Thoracic aorta (tissue), 2 donors: ENCODE results near the gene ABCD2. TPM values are rescaled to one million over a fixed set of nuclear protein-coding genes. Genes with fewer than 3 reads are reported as not detected.
"Not testable (repeated sequence)": the region's sequence is repeated elsewhere in the genome, so short reads cannot be mapped to it uniquely, and the experiment has no call there.

Experiments
- ATAC-seq: fragments of 150-250 bp; one replicate; pipeline ENCODE4 v1.8.0; 2017; ENCODE audit warnings: low read depth; ENCODE audit not compliant: insufficient number of reproducible peaks, low FRiP score
- DNase-seq: peaks from one replicate; pipeline ENCODE4 v3.0.0-alpha.2; 2020; ENCODE audit warnings: low spot score
- H3K27ac ChIP-seq, 2 donors: fragments of 200-600 bp; sonication (generic); 1 replicate in 1 of 2; 2 replicates in 1 of 2; pipeline ENCODE4 v1.5.1; 2016; ENCODE audit warnings: mild to moderate bottlenecking in 2 of 2, moderate library complexity in 2 of 2
- H3K27me3 ChIP-seq: fragments of 200-600 bp; sonication (generic); replicated peaks from 2 replicates; pipeline ENCODE4 v1.6.0; 2016; ENCODE audit warnings: mild to moderate bottlenecking; ENCODE audit not compliant: insufficient read depth
- H3K36me3 ChIP-seq: fragments of 200-600 bp; sonication (generic); one replicate; pipeline ENCODE4 v1.5.1; 2016
- H3K4me1 ChIP-seq, 2 donors: fragments of 200-600 bp; sonication (generic); 1 replicate in 1 of 2; 2 replicates in 1 of 2; pipeline versions ENCODE4 v1.5.1 to v1.6.0; 2016; ENCODE audit warnings: low read depth in 2 of 2, mild to moderate bottlenecking in 1 of 2; ENCODE audit not compliant: control insufficient read depth in 1 of 2
- H3K4me3 ChIP-seq: fragments of 200-600 bp; sonication (generic); 2 replicates; pipeline ENCODE4 v1.5.1; 2016; ENCODE audit warnings: mild to moderate bottlenecking
- H3K9me3 ChIP-seq: fragments of 200-600 bp; sonication (generic); 2 replicates; pipeline ENCODE4 v1.5.1; 2016
- total RNA-seq, 2 donors: library from RNA; depleted of rRNA; stranded (reverse); fragments of >200 nt; gene quantifications; one replicate each; pipeline versions ENCODE4 v1.1.0 to v1.2.3, GENCODE V29; 2016
- TF ChIP-seq, protein P1 (sequence below): fragments of 200-600 bp; sonication (generic); IDR thresholded peaks from one replicate; pipeline ENCODE4 v1.5.1; 2019; ENCODE audit warnings: antibody characterized with exemption

ABCD2 gene
- total RNA-seq, 2 donors from 2014 or later = 0.71 to 1.1 TPM

DNA sequence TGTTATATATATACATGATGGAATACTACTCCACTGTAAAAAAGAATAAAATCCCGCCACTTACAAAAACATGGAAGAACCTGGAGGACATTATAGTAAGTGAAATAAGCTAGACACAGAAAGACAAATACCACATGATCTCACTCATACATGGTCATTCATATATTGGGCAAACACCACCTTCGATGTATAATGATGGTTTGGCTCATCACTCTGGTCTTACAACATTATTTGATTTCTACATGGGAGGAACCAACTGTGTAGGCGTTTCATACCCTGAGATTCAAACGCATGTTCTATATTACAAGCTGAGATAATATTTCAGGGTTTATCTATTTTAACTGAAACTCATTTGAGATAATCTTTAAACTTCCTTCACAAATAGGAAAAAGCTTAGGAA is 48.3 kb downstream of the ABCD2 start:
- Histone ChIP-seq H3K4me1 (no peaks in the 10 kb centered on the region), H3K27me3 (no peaks in the 10 kb centered on the region), H3K4me3 (no peak overlapping the region), H3K9me3 (peaks cover 8% of the 10 kb centered on the region), H3K27ac (no peak overlapping the region), H3K36me3 (no peaks in the 10 kb centered on the region)
- DNase-seq (no peak), ATAC-seq (no peak)
- TF ChIP-seq, protein P1, sequence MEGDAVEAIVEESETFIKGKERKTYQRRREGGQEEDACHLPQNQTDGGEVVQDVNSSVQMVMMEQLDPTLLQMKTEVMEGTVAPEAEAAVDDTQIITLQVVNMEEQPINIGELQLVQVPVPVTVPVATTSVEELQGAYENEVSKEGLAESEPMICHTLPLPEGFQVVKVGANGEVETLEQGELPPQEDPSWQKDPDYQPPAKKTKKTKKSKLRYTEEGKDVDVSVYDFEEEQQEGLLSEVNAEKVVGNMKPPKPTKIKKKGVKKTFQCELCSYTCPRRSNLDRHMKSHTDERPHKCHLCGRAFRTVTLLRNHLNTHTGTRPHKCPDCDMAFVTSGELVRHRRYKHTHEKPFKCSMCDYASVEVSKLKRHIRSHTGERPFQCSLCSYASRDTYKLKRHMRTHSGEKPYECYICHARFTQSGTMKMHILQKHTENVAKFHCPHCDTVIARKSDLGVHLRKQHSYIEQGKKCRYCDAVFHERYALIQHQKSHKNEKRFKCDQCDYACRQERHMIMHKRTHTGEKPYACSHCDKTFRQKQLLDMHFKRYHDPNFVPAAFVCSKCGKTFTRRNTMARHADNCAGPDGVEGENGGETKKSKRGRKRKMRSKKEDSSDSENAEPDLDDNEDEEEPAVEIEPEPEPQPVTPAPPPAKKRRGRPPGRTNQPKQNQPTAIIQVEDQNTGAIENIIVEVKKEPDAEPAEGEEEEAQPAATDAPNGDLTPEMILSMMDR = no peak

DNA sequence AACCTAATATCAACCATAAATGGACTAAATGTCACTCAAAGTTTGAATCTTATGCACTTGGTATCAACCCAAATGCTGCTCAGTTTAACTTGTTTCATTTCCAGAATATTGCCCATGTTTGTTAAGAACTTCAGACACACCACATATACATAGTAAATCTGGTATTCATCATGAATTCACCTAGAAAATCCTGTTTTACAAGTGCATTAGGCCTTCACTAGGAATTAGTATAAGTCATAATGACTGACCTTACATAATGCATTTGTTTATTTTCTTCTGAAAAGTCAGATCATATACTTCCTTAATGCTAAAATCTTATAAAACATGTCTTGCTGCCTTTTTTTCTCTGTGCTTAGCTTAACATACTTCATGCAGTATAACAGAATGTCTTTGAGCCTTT is 66.1 kb downstream of the ABCD2 start:
- no peak for DNase-seq
- Histone ChIP-seq H3K4me3 (no peak overlapping the region), H3K27ac (no peak overlapping the region), H3K4me1 (no peaks in the 10 kb centered on the region), H3K27me3 (no peaks in the 10 kb centered on the region), H3K36me3 (no peaks in the 10 kb centered on the region), H3K9me3 (peaks cover 4% of the 10 kb centered on the region)
- TF ChIP-seq, protein P1 = no peak
- no peak for ATAC-seq

DNA sequence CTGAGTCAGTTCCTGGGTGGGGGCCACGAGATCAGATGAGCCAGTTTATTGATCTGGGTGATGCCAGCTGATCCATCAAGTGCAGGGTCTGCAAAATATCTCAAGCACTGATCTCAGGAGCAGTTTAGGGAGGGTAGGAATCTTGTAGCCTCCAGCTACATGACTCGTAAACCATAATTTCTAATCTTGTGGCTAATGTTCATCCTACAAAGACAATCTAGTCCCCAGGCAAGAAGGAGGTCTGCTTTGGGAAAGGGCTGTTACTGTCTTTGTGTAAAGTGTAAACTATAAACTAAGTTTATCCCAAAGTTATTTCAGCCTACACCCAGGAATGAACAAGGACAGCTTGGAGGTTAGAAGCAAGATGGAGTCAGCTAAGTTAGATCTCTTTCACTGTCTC is 75.4 kb downstream of the ABCD2 start:
- H3K9me3 ChIP-seq, H3K4me1 ChIP-seq, H3K27me3 ChIP-seq, H3K27ac ChIP-seq, DNase-seq, ATAC-seq, H3K4me3 ChIP-seq, H3K36me3 ChIP-seq: not testable (repeated sequence)

DNA sequence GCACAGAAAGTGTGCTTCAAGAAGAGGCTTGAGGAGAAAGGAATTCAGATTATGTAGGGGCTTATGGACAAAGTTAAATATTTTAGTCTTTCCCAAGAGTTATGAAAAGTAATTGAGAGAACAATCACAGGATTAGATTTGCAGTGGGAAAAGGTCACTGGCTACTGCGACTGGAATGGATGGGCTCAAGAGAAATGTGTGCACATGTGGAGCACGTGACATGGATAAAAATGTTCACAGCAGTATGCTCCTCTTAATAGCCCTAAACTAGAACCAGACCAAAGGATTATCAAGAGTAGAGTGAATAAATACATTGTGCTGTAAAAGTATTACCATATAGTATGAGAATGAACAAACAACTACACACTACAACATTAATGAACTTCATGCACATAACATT is 78.1 kb downstream of the ABCD2 start:
- Histone ChIP-seq H3K36me3 (no peaks in the 10 kb centered on the region), H3K4me3 (no peak overlapping the region), H3K4me1 (no peaks in the 10 kb centered on the region), H3K27me3 (no peaks in the 10 kb centered on the region), H3K9me3 (no peaks in the 10 kb centered on the region), H3K27ac (no peak overlapping the region)
- DNase-seq = no peak
- TF ChIP-seq, protein P1 = no peak
- no peak for ATAC-seq

DNA sequence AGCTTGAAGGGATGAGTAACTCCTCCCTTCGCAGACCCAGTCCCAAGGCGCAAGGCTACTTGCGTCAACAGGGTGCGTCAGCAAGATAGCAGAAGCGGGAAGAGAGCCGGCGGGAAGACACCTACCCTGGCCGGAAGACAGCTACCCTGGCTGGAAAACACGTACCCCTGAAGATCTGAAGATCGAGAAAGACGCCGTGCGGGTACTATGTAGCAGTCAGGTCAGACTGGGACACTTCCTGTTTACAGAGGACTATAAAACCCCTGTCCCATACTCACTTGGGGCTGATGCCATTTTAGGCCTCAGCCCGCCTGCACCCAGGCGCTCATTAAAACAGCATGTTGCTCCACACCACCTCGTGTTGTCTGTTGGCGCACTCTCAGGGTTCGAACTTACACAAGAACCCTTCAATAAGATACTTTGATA is 80.9 kb downstream of the ABCD2 start:
- TF ChIP-seq, protein P1 = no peak
- ATAC-seq = no peak

DNA sequence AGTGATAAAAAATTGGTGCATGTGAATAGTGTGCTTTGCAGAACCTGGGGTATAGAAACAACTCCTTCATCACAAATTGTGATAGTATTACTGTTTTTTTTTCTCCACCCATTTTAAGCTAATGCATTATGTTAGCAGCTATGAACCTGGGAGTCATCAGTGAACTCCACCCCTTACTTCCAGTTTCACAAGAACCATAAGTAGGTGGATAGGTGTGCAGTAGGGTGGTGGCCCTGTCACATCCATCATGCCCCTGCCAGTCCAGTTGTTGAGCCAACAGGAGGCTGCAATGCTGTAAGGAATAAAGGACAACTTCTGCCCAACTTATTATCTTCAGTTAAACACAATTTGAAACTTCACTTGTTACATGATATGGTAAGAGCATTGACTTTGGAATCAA is 85.7 kb downstream of the ABCD2 start:
- no peaks in the 10 kb centered on the region for H3K27me3 ChIP-seq
- DNase-seq = no peak
- no peaks in the 10 kb centered on the region for H3K9me3 ChIP-seq
- ATAC-seq = no peak
- no peak overlapping the region for H3K4me3 ChIP-seq
- no peaks in the 10 kb centered on the region for H3K36me3 ChIP-seq
- H3K4me1 ChIP-seq = no peaks in the 10 kb centered on the region
- no peak overlapping the region for H3K27ac ChIP-seq
- TF ChIP-seq, protein P1 = no peak

More for the DNA sequence above, 80.9 kb downstream of the ABCD2 start:
- H3K4me1 ChIP-seq = no peaks in the 10 kb centered on the region
- no peaks in the 10 kb centered on the region for H3K9me3 ChIP-seq
- H3K4me3 ChIP-seq = no peak overlapping the region
- no peaks in the 10 kb centered on the region for H3K36me3 ChIP-seq
- H3K27ac ChIP-seq = no peak overlapping the region
- H3K27me3 ChIP-seq = no peaks in the 10 kb centered on the region
- DNase-seq = no peak
